Activated naive CD8-positive, alpha-beta T cell (primary cell): ENCODE measurements around the gene TSPYL2.

Source experiments
- H3K27ac Mint-ChIP-seq: one replicate; pipeline ENCODE4 v1.8.0; 2021; ENCODE audit warnings: mixed read lengths
- H3K27me3 Mint-ChIP-seq: one replicate; pipeline ENCODE4 v1.8.0; 2021; ENCODE audit warnings: mixed read lengths
- H3K36me3 Mint-ChIP-seq: one replicate; pipeline ENCODE4 v1.8.0; 2021; ENCODE audit warnings: mixed read lengths
- H3K4me1 Mint-ChIP-seq: one replicate; pipeline ENCODE4 v1.8.0; 2021; ENCODE audit warnings: low read depth, mixed read lengths
- H3K4me3 Mint-ChIP-seq: one replicate; pipeline ENCODE4 v1.8.0; 2021; ENCODE audit warnings: mild to moderate bottlenecking, mixed read lengths
- H3K9me3 Mint-ChIP-seq: one replicate; pipeline ENCODE4 v1.8.0; 2021; ENCODE audit warnings: low read depth, mixed read lengths

TSPYL2 gene

DNA sequence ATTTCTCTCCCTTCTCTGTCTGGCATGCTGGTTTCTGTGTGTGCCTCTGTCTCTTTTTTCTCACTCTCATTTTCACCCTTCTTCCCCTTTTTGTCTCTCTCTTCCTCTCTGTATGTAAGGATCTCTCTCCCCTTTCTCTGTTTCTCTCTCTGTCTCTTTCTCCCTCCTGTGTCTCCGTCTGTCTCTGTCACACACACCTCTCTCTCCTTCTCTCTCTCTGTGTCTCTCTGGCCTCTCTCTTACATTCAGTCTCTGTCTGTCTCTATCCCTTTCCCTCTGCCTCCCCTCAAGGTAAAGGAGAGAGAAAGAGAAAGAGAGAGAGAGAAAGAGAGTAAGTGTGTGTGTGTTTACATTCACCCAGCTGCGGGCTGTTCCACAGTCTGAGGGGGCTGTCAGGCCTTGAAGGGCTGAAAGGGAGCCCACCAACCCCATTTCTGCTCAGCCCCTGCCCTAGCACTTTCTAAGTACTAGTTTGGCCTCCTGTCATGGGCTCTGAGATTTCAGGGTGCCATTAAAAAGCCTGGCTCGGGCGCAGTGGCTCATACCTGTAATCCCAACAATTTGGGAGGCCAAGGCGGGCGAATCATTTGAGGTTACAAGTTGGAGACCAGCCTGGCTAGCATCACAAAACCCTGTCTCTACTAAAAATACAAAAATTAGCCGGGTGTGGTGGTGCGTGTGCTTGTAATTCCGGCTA is 9.6 kb upstream of the TSPYL2 start:
- H3K4me1 Mint-ChIP-seq, result peaks cover 18% of the 10 kb centered on the region
- no peaks in the 10 kb centered on the region for H3K36me3 Mint-ChIP-seq
- peak overlapping the region; percentile 87 for H3K4me3 Mint-ChIP-seq
- no peaks in the 10 kb centered on the region for H3K9me3 Mint-ChIP-seq
- no peaks in the 10 kb centered on the region for H3K27me3 Mint-ChIP-seq
- peak overlapping the region; percentile 82 for H3K27ac Mint-ChIP-seq

DNA sequence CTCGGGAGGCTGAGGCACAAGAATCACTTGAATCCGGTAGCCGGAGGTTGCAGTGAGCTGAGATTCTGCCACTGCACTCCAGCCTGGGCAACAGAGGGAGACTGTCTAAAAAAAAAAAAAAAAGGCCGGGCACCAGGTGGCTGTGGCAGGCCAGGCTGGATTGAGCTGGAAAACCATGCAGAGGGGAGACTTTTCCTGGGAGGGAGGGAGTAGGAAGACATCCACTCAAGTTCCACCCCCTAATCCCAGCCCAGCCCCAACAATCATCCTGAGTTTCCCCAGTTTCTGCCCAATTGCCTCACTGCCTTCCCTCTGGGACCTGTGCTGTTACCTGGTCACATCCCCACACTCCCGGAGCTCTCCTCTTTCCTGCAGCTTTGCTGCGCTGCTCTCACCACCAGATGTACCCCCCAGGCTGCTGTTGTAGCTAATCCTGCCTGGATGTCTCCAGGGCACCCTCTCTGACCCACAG is 9.0 kb upstream of the TSPYL2 start:
- H3K27ac Mint-ChIP-seq, result no peak overlapping the region
- no peaks in the 10 kb centered on the region for H3K9me3 Mint-ChIP-seq

DNA sequence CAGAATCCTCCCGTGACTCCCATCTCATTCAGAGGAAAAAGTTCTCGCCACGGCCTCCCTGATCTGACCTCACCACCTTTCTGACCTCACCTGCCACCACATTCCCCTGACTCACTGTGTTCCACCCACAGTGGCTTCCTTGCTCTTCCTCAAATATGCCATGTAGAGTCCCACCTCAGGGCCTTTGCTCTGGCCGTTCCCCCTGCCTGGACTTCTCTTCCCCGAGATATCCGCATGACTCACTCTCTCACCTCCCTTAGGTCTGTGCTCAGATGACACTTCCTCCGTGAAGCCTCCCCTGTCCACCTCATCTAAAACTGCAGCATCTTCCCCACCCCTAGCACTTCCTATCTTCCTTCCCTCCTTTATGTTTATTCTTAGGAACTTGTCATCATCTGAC is 7.2 kb upstream of the TSPYL2 start:
- Mint-ChIP-seq H3K36me3 (no peaks in the 10 kb centered on the region), H3K27me3 (no peaks in the 10 kb centered on the region), H3K4me3 (no peak overlapping the region), H3K9me3 (no peaks in the 10 kb centered on the region), H3K4me1 (peaks cover 18% of the 10 kb centered on the region), H3K27ac (no peak overlapping the region)

More for the DNA sequence above, 9.0 kb upstream of the TSPYL2 start:
- no peak overlapping the region for H3K4me3 Mint-ChIP-seq
- no peaks in the 10 kb centered on the region for H3K36me3 Mint-ChIP-seq
- peaks cover 18% of the 10 kb centered on the region for H3K4me1 Mint-ChIP-seq
- no peaks in the 10 kb centered on the region for H3K27me3 Mint-ChIP-seq

DNA sequence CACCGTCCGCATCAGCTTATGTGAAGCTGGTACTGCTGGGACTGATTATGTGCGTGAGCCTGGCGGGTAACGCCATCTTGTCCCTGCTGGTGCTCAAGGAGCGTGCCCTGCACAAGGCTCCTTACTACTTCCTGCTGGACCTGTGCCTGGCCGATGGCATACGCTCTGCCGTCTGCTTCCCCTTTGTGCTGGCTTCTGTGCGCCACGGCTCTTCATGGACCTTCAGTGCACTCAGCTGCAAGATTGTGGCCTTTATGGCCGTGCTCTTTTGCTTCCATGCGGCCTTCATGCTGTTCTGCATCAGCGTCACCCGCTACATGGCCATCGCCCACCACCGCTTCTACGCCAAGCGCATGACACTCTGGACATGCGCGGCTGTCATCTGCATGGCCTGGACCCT is 5.5 kb upstream of the TSPYL2 start:
- no peak overlapping the region for H3K4me3 Mint-ChIP-seq
- H3K27ac Mint-ChIP-seq, result no peak overlapping the region
- H3K27me3 Mint-ChIP-seq, result no peaks in the 10 kb centered on the region
- H3K36me3 Mint-ChIP-seq, result no peaks in the 10 kb centered on the region
- no peaks in the 10 kb centered on the region for H3K9me3 Mint-ChIP-seq
- H3K4me1 Mint-ChIP-seq, result peaks cover 24% of the 10 kb centered on the region

DNA sequence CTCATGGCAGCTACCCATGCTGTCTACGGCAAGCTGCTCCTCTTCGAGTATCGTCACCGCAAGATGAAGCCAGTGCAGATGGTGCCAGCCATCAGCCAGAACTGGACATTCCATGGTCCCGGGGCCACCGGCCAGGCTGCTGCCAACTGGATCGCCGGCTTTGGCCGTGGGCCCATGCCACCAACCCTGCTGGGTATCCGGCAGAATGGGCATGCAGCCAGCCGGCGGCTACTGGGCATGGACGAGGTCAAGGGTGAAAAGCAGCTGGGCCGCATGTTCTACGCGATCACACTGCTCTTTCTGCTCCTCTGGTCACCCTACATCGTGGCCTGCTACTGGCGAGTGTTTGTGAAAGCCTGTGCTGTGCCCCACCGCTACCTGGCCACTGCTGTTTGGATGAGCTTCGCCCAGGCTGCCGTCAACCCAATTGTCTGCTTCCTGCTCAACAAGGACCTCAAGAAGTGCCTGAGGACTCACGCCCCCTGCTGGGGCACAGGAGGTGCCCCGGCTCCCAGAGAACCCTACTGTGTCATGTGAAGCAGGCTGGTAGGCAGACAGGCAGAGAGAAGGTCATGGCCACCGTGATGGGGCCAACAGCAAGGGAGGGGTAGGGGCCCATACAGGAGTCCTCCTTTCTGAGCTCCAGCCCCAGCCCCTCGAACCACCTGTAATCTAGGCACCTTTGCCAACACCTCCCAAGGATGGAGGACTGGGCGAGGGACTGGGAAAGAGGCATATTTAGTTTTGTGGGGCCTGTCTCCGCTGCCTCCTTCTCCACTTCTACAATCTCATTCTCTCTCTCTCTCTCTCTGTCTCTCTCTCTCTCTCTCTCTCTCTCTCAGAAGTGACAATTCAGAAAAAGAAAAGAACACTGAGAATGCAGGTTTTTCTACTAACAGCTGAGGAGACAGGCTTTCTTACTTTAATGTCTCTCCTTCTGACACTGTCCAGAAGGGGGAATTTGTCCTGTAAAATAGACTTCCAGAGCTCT is 4.7 kb upstream of the TSPYL2 start:
- Mint-ChIP-seq H3K36me3 (no peaks in the 10 kb centered on the region), H3K27me3 (no peaks in the 10 kb centered on the region), H3K4me1 (peaks cover 18% of the 10 kb centered on the region), H3K4me3 (no peak overlapping the region), H3K9me3 (no peaks in the 10 kb centered on the region), H3K27ac (no peak overlapping the region)

DNA sequence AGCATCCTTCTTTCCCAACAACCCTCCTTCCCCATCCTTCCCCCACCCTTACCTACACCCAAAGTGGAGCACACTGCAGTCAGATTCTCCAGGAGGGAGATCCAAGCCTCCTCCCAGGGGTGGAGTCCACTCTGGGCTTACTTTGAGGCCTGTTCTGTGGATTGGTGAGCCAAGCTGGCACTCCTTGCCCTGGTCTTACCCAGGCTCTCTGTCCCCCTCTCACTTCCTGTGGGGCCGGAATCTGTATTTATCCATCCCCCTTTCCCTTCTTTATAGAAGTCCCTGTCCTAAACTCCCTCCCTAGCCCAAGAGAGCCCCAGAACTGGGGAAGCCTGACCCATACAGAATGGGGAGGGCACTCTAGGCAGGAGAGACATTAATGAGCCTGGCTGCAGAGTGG is 3.2 kb upstream of the TSPYL2 start:
- Mint-ChIP-seq H3K9me3 (no peaks in the 10 kb centered on the region), H3K27me3 (no peaks in the 10 kb centered on the region), H3K27ac (no peak overlapping the region), H3K4me3 (no peak overlapping the region), H3K4me1 (peaks cover 25% of the 10 kb centered on the region), H3K36me3 (no peaks in the 10 kb centered on the region)

DNA sequence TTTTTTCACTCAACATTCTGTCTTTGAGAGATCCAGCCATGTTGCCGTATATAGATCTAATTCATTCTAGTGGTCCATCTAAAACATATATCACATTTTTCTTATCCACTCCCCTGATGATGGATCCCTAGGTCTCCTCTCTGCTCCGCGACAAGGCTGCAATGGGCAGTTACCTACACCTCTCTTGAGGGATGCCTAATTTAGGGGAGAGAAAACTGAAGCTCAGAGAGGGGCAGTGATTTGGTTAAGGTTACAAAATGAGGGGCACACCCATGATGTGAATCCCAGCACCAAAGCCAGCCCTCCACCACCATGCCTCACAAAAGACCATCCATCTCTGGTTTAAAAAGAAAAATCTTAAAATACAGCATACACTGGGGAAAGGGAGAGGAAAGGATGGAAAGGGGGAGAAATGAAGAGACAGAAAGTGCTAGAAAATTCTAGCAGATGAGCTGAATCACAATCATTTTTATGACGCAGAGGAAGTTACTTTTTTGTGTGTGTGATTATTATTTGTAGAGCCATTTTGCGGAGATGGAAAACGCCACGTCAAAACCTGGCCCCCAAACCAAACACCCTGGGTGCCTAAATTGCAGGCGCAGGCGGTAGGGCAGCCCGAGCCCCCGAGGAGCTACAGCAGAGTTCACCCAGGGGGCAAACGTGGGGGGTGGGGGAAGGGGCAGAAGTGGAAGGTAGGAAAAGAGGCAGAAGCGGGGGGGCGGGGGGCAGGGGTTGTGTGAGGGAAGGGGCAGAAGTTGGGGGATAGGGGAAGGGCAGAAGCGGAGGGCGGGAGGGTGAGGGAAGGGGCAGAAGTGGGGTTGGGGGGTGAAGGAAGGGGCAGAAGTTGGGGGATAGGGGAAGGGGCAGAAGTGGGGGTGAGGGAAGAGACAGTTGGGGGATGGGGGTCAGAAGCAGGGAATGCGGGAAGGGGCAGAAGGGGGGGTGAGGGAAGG is 1.3 kb upstream of the TSPYL2 start:
- Mint-ChIP-seq H3K4me1 (peaks cover 38% of the 10 kb centered on the region), H3K27me3 (no peaks in the 10 kb centered on the region), H3K4me3 (peak overlapping the region; percentile 85), H3K27ac (peak overlapping the region; percentile 90), H3K9me3 (no peaks in the 10 kb centered on the region), H3K36me3 (peaks cover 6% of the 10 kb centered on the region)

DNA sequence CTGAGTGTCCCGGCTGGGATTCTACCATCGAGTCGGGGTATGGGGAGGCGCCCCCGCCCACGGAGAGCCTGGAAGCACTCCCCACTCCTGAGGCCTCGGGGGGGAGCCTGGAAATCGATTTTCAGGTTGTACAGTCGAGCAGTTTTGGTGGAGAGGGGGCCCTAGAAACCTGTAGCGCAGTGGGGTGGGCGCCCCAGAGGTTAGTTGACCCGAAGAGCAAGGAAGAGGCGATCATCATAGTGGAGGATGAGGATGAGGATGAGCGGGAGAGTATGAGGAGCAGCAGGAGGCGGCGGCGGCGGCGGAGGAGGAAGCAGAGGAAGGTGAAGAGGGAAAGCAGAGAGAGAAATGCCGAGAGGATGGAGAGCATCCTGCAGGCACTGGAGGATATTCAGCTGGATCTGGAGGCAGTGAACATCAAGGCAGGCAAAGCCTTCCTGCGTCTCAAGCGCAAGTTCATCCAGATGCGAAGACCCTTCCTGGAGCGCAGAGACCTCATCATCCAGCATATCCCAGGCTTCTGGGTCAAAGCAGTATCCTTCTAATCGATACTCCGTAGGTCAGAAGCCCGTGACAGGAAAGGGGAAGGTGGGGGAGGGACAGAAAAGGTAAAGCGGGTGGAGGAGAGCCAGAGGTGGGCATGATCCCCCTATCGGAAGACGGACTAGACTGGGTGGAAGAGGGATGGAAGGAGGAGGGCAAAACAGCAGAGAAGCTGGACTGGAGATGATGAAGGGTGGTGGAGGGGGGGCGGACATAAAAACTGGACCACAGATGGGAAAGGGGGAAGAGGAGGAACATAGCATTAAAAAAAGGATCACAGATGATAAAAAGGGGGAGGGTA is 828 bp downstream of the TSPYL2 start:
- peak overlapping the region; percentile 84 for H3K27ac Mint-ChIP-seq
- H3K9me3 Mint-ChIP-seq, result no peaks in the 10 kb centered on the region
- H3K27me3 Mint-ChIP-seq, result no peaks in the 10 kb centered on the region
- peaks cover 53% of the 10 kb centered on the region for H3K4me1 Mint-ChIP-seq
- peaks cover 6% of the 10 kb centered on the region for H3K36me3 Mint-ChIP-seq
- peak overlapping the region; percentile 94 for H3K4me3 Mint-ChIP-seq

DNA sequence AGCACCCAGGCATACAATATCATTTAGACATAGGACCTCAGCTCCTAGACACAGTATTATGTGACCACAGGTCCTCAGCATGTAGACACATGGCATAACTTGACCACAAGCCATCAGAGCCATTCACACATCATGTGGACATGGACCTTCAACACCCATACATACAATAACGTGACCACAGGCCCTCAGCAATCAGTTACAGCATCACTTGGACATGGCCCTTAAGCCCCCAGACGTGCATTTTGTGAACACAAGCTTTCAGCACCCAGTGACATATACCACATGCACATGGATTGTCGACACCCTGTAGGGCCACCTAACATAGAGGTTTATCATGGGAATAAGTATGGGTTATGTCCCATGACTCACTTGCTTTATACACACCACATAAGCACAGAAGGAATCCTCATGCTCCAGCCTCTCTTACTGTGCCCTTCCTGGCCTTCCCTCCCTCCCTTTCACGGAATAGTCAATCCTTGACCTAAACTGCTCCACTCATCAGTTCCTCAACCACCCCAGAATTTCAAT is 1.9 kb downstream of the TSPYL2 start:
- H3K27ac Mint-ChIP-seq, result peak overlapping the region; percentile 87

DNA sequence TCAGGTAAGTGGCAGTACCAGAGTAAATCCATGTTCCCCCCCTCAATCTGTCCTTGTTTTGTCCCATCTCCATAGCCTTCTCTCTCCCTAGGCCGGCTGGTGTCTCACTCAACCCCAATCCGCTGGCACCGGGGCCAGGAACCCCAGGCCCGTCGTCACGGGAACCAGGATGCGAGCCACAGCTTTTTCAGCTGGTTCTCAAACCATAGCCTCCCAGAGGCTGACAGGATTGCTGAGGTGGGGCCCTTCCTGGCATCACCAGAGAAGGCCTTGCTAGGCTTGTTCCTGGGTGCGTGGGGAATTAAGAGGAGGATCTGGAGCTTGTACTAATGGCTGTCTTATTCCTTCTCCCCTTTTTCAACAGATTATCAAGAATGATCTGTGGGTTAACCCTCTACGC is 2.7 kb downstream of the TSPYL2 start:
- H3K4me1 Mint-ChIP-seq, result peaks cover 66% of the 10 kb centered on the region
- H3K36me3 Mint-ChIP-seq, result peaks cover 6% of the 10 kb centered on the region
- H3K9me3 Mint-ChIP-seq, result no peaks in the 10 kb centered on the region
- H3K4me3 Mint-ChIP-seq, result peak overlapping the region; percentile 94
- no peaks in the 10 kb centered on the region for H3K27me3 Mint-ChIP-seq
- H3K27ac Mint-ChIP-seq, result no peak overlapping the region

More for the DNA sequence above, 1.9 kb downstream of the TSPYL2 start:
- no peaks in the 10 kb centered on the region for H3K27me3 Mint-ChIP-seq
- H3K36me3 Mint-ChIP-seq, result peaks cover 6% of the 10 kb centered on the region
- no peaks in the 10 kb centered on the region for H3K9me3 Mint-ChIP-seq
- peaks cover 63% of the 10 kb centered on the region for H3K4me1 Mint-ChIP-seq
- peak overlapping the region; percentile 94 for H3K4me3 Mint-ChIP-seq

DNA sequence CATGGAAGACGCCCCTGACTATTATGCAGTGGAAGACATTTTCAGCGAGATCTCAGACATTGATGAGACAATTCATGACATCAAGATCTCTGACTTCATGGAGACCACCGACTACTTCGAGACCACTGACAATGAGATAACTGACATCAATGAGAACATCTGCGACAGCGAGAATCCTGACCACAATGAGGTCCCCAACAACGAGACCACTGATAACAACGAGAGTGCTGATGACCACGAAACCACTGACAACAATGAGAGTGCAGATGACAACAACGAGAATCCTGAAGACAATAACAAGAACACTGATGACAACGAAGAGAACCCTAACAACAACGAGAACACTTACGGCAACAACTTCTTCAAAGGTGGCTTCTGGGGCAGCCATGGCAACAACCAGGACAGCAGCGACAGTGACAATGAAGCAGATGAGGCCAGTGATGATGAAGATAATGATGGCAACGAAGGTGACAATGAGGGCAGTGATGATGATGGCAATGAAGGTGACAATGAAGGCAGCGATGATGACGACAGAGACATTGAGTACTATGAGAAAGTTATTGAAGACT is 3.6 kb downstream of the TSPYL2 start:
- Mint-ChIP-seq H3K9me3 (no peaks in the 10 kb centered on the region), H3K27me3 (no peaks in the 10 kb centered on the region), H3K27ac (peak overlapping the region; percentile 70), H3K4me1 (peaks cover 61% of the 10 kb centered on the region), H3K4me3 (peak overlapping the region; percentile 65), H3K36me3 (peaks cover 6% of the 10 kb centered on the region)

DNA sequence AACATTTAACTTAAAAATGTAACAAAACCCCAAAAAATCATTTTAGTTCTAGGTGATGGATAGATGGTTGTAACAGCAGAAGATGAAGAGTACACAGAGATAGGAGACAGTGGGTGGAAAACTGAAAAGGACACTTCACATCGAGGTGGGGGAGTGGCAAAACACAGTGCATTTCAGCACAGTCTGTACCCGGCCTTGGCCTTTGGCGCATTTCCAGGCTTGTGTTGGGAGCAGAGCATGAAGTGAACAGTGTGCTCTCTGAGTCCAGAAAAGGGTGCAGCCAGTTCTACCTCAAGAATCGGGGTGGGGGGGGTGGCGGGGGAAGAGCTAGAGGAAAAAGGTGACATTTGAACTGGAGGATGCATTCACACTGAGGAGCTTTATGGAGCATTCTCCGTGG is 4.3 kb downstream of the TSPYL2 start:
- peak overlapping the region; percentile 65 for H3K4me3 Mint-ChIP-seq
- peaks cover 58% of the 10 kb centered on the region for H3K4me1 Mint-ChIP-seq
- H3K27ac Mint-ChIP-seq, result peak overlapping the region; percentile 70
- H3K9me3 Mint-ChIP-seq, result no peaks in the 10 kb centered on the region
- no peaks in the 10 kb centered on the region for H3K27me3 Mint-ChIP-seq
- H3K36me3 Mint-ChIP-seq, result peaks cover 6% of the 10 kb centered on the region

DNA sequence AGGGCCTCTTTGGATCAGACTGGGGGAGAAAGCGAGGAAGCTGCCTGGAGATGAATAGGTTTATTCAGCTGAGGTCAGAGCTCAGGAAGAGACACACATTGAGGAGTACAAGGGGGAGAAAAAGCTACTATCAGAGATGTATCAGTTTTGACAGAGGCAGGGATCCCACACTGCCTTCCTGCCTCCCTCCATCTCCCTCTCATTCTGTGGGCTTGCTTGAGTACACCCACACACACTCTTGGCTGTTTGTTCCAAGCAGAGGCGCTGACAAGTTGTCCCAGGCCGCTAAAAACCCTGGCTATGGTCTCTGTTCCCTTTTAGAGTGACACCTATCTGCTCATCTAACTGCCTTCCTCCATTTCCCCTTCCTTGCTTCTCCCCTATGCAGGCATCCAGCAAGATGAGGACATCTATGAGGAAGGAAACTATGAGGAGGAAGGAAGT is 5.2 kb downstream of the TSPYL2 start:
- Mint-ChIP-seq H3K4me3 (peak overlapping the region; percentile 54), H3K27me3 (no peaks in the 10 kb centered on the region), H3K36me3 (peaks cover 6% of the 10 kb centered on the region), H3K4me1 (peaks cover 56% of the 10 kb centered on the region), H3K27ac (peak overlapping the region; percentile 96), H3K9me3 (no peaks in the 10 kb centered on the region)
